Subcutaneous abdominal adipose tissue (tissue), 5 donors: Measurements from ENCODE around the gene GRIK4.

Experiments
- H3K27ac ChIP-seq: one replicate; pipeline ENCODE4 v1.7.0; 2013; ENCODE audit warnings: low read depth, mild to moderate bottlenecking, inconsistent platforms, low read length, moderate library complexity
- H3K27me3 ChIP-seq, 5 donors: one replicate each; pipeline ENCODE4 v1.7.0; 2013; ENCODE audit warnings: low read length in 5 of 5, inconsistent platforms in 1 of 5; ENCODE audit not compliant: control insufficient read depth in 5 of 5, insufficient read depth in 4 of 5
- H3K36me3 ChIP-seq, 5 donors: one replicate each; pipeline ENCODE4 v1.7.0; 2013; ENCODE audit warnings: low read length in 5 of 5; ENCODE audit not compliant: control insufficient read depth in 5 of 5, insufficient read depth in 5 of 5
- H3K4me1 ChIP-seq, 5 donors: one replicate each; pipeline ENCODE4 v1.7.0; 2013; ENCODE audit warnings: low read length in 5 of 5, mild to moderate bottlenecking in 3 of 5, moderate library complexity in 1 of 5; ENCODE audit not compliant: control insufficient read depth in 5 of 5, insufficient read depth in 5 of 5
- H3K4me3 ChIP-seq, 5 donors: one replicate each; pipeline ENCODE4 v1.7.0; 2013; ENCODE audit warnings: low read length in 5 of 5, low read depth in 1 of 5
- H3K9ac ChIP-seq, 5 donors: one replicate each; pipeline ENCODE4 v1.7.0; 2013; ENCODE audit warnings: low read length in 5 of 5, mild to moderate bottlenecking in 4 of 5, moderate library complexity in 3 of 5
- H3K9me3 ChIP-seq, 5 donors: one replicate each; pipeline ENCODE4 v1.7.0; 2013; ENCODE audit warnings: low read length in 5 of 5; ENCODE audit not compliant: control insufficient read depth in 5 of 5
- donor health status: healthy.
- donor health status: healthy.
- donor health status: healthy.
- donor health status: healthy.
- donor health status: healthy.

Gene GRIK4

GRCh38 chr11:120973501-120973900, 462.0 kb downstream of the GRIK4 start:
- Histone ChIP-seq H3K4me3 (no peak overlapping the region), H3K4me1 (no peaks in the 10 kb centered on the region), H3K9ac (no peak overlapping the region), H3K27ac (no peak overlapping the region), H3K9me3 (no peaks in the 10 kb centered on the region), H3K27me3 (peaks cover 3 to 16% (median 12%) of the 10 kb centered on the region in 5 donors), H3K36me3 (no peaks in the 10 kb centered on the region)

- H3K27ac ChIP-seq, result no peak overlapping the region
- no peaks in the 10 kb centered on the region for H3K36me3 ChIP-seq
- H3K4me1 ChIP-seq, result peaks cover 0 to 8% (median 0%) of the 10 kb centered on the region in 5 donors
- H3K27me3 ChIP-seq, result peaks cover 3 to 13% (median 9%) of the 10 kb centered on the region in 5 donors
- H3K4me3 ChIP-seq, result no peak overlapping the region
- H3K9me3 ChIP-seq, result no peaks in the 10 kb centered on the region
- no peak overlapping the region for H3K9ac ChIP-seq
Measured at GRCh38 chr11:120974466-120974865, 462.9 kb downstream of the GRIK4 start.

GRCh38 chr11:120974965-120975364, 463.4 kb downstream of the GRIK4 start:
- Histone ChIP-seq H3K4me3 (no peak overlapping the region), H3K9ac (no peak overlapping the region), H3K36me3 (no peaks in the 10 kb centered on the region), H3K27me3 (peaks cover 3 to 13% (median 9%) of the 10 kb centered on the region in 5 donors), H3K27ac (no peak overlapping the region), H3K9me3 (no peaks in the 10 kb centered on the region), H3K4me1 (peaks cover 0 to 8% (median 0%) of the 10 kb centered on the region in 5 donors)

- Histone ChIP-seq H3K9me3 (no peaks in the 10 kb centered on the region), H3K27ac (no peak overlapping the region), H3K9ac (no peak overlapping the region), H3K36me3 (no peaks in the 10 kb centered on the region), H3K4me1 (peaks cover 0 to 8% (median 0%) of the 10 kb centered on the region in 5 donors), H3K27me3 (peaks cover 0 to 5% (median under 1%) of the 10 kb centered on the region in 5 donors), H3K4me3 (no peak overlapping the region)
Measured at GRCh38 chr11:120977266-120978137, 466.0 kb downstream of the GRIK4 start.

GRCh38 chr11:120978701-120979100, 467.2 kb downstream of the GRIK4 start:
- no peaks in the 10 kb centered on the region for H3K36me3 ChIP-seq
- no peak overlapping the region for H3K9ac ChIP-seq
- H3K4me3 ChIP-seq, result no peak overlapping the region
- H3K27me3 ChIP-seq, result no peaks in the 10 kb centered on the region
- H3K9me3 ChIP-seq, result no peaks in the 10 kb centered on the region
- peaks cover 0 to 8% (median 0%) of the 10 kb centered on the region in 5 donors for H3K4me1 ChIP-seq
- no peak overlapping the region for H3K27ac ChIP-seq

- Histone ChIP-seq H3K9ac (peak overlapping the region in 2 of 5 donors; percentile 37 to 68), H3K27me3 (no peaks in the 10 kb centered on the region), H3K4me1 (peaks cover 0 to 9% (median 6%) of the 10 kb centered on the region in 5 donors), H3K36me3 (no peaks in the 10 kb centered on the region), H3K27ac (no peak overlapping the region), H3K9me3 (no peaks in the 10 kb centered on the region), H3K4me3 (peak overlapping the region; percentile 48 to 71 (median 59))
Measured at GRCh38 chr11:120985718-120986569, 474.4 kb downstream of the GRIK4 start.

GRCh38 chr11:120988603-120989002, 477.1 kb downstream of the GRIK4 start:
- peaks cover 0 to 12% (median 7%) of the 10 kb centered on the region in 5 donors for H3K27me3 ChIP-seq
- no peaks in the 10 kb centered on the region for H3K36me3 ChIP-seq
- no peak overlapping the region for H3K27ac ChIP-seq
- no peak overlapping the region for H3K9ac ChIP-seq
- H3K4me1 ChIP-seq, result peaks cover 0 to 9% (median 6%) of the 10 kb centered on the region in 5 donors
- no peak overlapping the region for H3K4me3 ChIP-seq
- H3K9me3 ChIP-seq, result no peaks in the 10 kb centered on the region

- H3K27ac ChIP-seq, result no peak overlapping the region
- no peaks in the 10 kb centered on the region for H3K36me3 ChIP-seq
- H3K4me1 ChIP-seq, result no peaks in the 10 kb centered on the region
- H3K9ac ChIP-seq, result no peak overlapping the region
- no peak overlapping the region for H3K4me3 ChIP-seq
- no peaks in the 10 kb centered on the region for H3K9me3 ChIP-seq
- peaks cover 0 to 12% (median 7%) of the 10 kb centered on the region in 5 donors for H3K27me3 ChIP-seq
Measured at GRCh38 chr11:120991830-120992686, 480.5 kb downstream of the GRIK4 start.

- Histone ChIP-seq H3K9ac (no peak overlapping the region), H3K4me1 (no peaks in the 10 kb centered on the region), H3K4me3 (no peak overlapping the region), H3K9me3 (no peaks in the 10 kb centered on the region), H3K36me3 (no peaks in the 10 kb centered on the region), H3K27ac (no peak overlapping the region), H3K27me3 (peaks cover 0 to 12% (median 7%) of the 10 kb centered on the region in 5 donors)
Measured at GRCh38 chr11:120994091-120994859, 482.7 kb downstream of the GRIK4 start.
